ENCODE results near the gene MEGF8.

Gene MEGF8

GRCh38 chr19:42420055-42420544 is 94.7 kb downstream of the MEGF8 start:
- peak; percentile 80 for DNase-seq (ENCODE audit: low spot score)

- DNase-seq (ENCODE audit: low spot score): no peak
Measured at GRCh38 chr19:42421101-42421500, 95.7 kb downstream of the MEGF8 start.

- DNase-seq (ENCODE audit: low spot score): no peak
Measured at GRCh38 chr19:42421591-42422031, 96.2 kb downstream of the MEGF8 start.

- DNase-seq (ENCODE audit: low spot score): no peak
Measured at GRCh38 chr19:42422092-42422900, 96.9 kb downstream of the MEGF8 start.

GRCh38 chr19:42422901-42423461 is 97.5 kb downstream of the MEGF8 start:
- DNase-seq (ENCODE audit: low spot score): peak; percentile 49

GRCh38 chr19:42423462-42424344 is 98.3 kb downstream of the MEGF8 start:
- peak; percentile 92 for DNase-seq (ENCODE audit: low spot score)

- DNase-seq (ENCODE audit: low spot score): no peak
Measured at GRCh38 chr19:42424345-42424707, 98.9 kb downstream of the MEGF8 start.

GRCh38 chr19:42424712-42425131 is 99.3 kb downstream of the MEGF8 start:
- DNase-seq (ENCODE audit: low spot score): no peak

- no peak for DNase-seq (ENCODE audit: low spot score)
Measured at GRCh38 chr19:42426643-42427042, 101.2 kb downstream of the MEGF8 start.

- DNase-seq (ENCODE audit: low spot score): no peak
Measured at GRCh38 chr19:42427313-42427712, 101.9 kb downstream of the MEGF8 start, which contains the start of gene LIPE. TSS of gene LIPE (minus strand) at chr19:42427388. CDS start at chr19:42427149, 239 bp downstream.

All from CD4-positive, alpha-beta T cell treated with Interleukin-6 at 100 ng/mL for 8 hours (primary cell).